OCI-LY3 (cell line): ENCODE measurements around the gene APOL6.

ENCODE experiments used
- EZH2phosphoT487 ChIP-seq: fragments of 200-600 bp; shearing (Covaris generic); IDR thresholded peaks from 2 replicates; pipeline ENCODE4 v1.6.1; 2018; ENCODE audit warnings: antibody characterized with exemption, mixed run types, low read depth
- TF ChIP-seq, protein P1 (sequence below): fragments of 200-600, 300-600 bp; sonication (generic); IDR thresholded peaks from 2 replicates; pipeline ENCODE4 v1.5.1; 2014; ENCODE audit warnings: antibody characterized with exemption, low read length, low read depth

DNA sequence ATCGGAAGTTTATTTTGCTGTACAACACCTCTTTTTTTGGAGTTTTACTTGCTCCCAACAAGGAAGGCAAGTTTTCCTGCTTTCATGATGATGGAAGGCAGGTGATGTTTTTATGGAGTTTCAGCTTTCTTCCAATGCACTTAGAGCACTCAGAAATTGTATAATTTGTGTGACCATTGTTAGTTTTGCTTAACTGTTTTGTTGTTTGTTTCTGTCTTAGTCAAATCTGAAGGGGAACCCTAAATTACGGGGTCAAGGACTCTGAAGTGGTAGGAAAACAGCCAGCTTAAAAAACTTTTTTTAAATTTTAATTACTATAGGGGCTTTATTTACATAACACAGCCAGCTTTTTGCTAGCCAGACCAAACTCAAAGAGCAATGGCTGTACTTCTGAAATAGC, 14.7 kb downstream of the APOL6 start:
- TF ChIP-seq, protein P1, sequence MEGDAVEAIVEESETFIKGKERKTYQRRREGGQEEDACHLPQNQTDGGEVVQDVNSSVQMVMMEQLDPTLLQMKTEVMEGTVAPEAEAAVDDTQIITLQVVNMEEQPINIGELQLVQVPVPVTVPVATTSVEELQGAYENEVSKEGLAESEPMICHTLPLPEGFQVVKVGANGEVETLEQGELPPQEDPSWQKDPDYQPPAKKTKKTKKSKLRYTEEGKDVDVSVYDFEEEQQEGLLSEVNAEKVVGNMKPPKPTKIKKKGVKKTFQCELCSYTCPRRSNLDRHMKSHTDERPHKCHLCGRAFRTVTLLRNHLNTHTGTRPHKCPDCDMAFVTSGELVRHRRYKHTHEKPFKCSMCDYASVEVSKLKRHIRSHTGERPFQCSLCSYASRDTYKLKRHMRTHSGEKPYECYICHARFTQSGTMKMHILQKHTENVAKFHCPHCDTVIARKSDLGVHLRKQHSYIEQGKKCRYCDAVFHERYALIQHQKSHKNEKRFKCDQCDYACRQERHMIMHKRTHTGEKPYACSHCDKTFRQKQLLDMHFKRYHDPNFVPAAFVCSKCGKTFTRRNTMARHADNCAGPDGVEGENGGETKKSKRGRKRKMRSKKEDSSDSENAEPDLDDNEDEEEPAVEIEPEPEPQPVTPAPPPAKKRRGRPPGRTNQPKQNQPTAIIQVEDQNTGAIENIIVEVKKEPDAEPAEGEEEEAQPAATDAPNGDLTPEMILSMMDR = no peak
- TF ChIP-seq EZH2phosphoT487 = no peak
